Measurements from ENCODE around the gene OGA.

The OGA gene

DNA sequence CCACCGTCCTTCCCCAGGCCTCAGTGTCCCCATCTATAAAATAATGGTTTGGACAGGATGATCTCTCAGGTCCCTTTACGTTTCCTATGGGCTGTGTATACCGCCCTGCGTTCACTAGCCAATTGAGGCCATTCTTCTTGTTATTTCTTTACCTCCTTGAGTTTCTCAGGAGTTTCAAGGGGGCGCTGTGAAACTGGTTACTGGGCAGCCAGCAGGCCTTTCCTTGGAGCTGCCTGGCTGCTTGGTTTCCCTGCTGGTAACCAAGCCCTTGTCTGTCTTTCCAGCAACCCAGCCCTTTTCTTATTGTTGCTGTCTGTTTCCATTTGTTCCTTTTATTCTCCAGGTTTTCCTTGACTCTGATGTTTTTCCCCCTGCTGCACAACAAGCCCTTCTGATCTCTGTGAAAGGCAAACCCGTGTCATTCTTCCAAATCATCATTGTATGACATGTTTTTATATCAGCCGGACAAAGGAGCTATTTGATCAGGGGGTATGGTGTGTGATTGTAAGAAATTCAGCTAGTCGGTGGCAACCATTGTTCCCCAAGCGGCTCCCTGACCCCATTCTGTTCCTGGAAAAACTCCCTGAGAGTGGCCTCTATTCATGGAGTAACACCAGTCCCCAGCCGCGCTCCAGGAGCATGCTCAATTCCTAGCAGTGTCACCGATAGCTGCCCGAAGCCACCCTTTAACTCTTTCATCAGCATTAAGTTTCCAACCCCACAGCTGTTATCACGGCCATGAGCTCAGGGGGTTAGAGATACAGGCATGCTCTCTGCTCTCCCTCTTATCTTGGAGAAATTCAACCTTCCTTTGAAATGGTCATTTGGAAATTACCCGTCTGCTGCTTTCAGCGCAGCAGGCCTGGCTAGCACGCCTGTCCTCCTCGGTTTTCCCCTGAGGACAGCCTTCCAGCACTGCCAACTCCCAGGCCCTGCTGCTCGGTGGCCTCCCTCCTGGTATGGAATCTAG lies 68.9 kb downstream of the OGA start:
- H3K4me3 ChIP-seq (ENCODE audit: low read depth, low read length) = no peak overlapping the region
- TF ChIP-seq CTCF (IDR thresholded peaks at IDR 0.05; ENCODE audit: low read depth, low read length) = no peak

- no peak overlapping the region for H3K4me3 ChIP-seq (ENCODE audit: low read depth, low read length)
- no peak for TF ChIP-seq CTCF (IDR thresholded peaks at IDR 0.05; ENCODE audit: low read depth, low read length)
These were observed 69.7 kb downstream of the OGA start for GRCh38 chr10:101748496-101748895.

- no peak overlapping the region for H3K4me3 ChIP-seq (ENCODE audit: low read depth, low read length)
- no peak for TF ChIP-seq CTCF (IDR thresholded peaks at IDR 0.05; ENCODE audit: low read depth, low read length)
These were observed 73.1 kb downstream of the OGA start for GRCh38 chr10:101745074-101745696.

- H3K4me3 ChIP-seq (ENCODE audit: low read depth, low read length) = no peak overlapping the region
- TF ChIP-seq CTCF (IDR thresholded peaks at IDR 0.05; ENCODE audit: low read depth, low read length) = no peak
These were observed 74.0 kb downstream of the OGA start for GRCh38 chr10:101744267-101744666.

DNA sequence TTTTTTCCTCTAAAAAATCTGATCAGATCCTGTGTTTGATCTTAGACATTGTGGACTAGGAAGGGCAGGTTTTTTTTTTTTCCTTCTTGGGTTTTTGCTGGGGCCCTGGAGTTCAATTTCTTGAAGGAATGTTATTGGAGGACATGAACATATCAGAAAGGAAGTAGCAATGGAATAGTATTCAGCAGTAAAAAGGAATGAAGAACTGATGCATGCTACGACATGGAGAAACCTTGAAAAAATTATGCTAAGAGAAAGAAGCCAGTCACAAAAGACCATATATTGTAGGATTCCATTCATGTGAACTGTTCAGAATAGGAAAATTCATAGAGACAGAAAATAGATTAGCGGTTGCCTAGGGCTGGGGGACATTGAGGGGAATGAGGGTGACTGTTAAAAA lies 76.3 kb downstream of the OGA start:
- H3K4me3 ChIP-seq (ENCODE audit: low read depth, low read length) = no peak overlapping the region
- TF ChIP-seq CTCF (IDR thresholded peaks at IDR 0.05; ENCODE audit: low read depth, low read length) = no peak

DNA sequence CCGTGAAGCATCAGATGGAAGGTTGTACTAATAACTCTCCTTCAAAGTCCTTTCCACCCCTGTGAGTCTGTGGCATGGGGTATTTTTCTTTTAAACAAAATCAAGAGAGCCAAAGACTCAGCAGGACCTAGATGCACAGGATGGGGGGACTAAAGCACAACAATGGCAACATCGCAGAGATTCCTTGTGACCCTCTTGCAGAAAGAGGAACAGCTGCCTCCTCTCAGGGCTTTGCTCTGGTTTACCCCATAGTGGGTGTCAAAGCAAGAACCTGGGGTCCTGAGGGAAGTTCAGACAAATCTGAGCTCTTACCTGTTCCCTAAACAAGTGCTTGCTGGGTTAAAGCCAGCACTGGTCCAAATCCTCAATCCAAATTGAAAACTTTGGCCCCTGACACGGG lies 81.6 kb downstream of the OGA start:
- TF ChIP-seq CTCF (IDR thresholded peaks at IDR 0.05; ENCODE audit: low read depth, low read length) = no peak

More for the DNA sequence above, 81.6 kb downstream of the OGA start:
- H3K4me3 ChIP-seq (ENCODE audit: low read depth, low read length) = no peak overlapping the region

Measured in WI38 (cell line).